ENCODE data around the gene ADGRF3.
A peak's percentile ranks its signal among the peaks of the same experiment; 100 is the strongest.

ADGRF3 gene

GRCh38 chr2:26318950-26319349, 27.6 kb downstream of the ADGRF3 start:
- DNase-seq (ENCODE audit: low read depth): no peak
- no peak overlapping the region for H3K4me3 ChIP-seq (ENCODE audit: control insufficient read depth, low read depth, low read length)
- TF ChIP-seq CTCF (IDR thresholded peaks at IDR 0.05; ENCODE audit: control insufficient read depth, insufficient read depth, low read depth, low read length, missing control alignments): no peak

GRCh38 chr2:26317377-26318105, 29.0 kb downstream of the ADGRF3 start:
- no peak for DNase-seq (ENCODE audit: low read depth)
- no peak overlapping the region for H3K4me3 ChIP-seq (ENCODE audit: control insufficient read depth, low read depth, low read length)
- no peak for TF ChIP-seq CTCF (IDR thresholded peaks at IDR 0.05; ENCODE audit: control insufficient read depth, insufficient read depth, low read depth, low read length, missing control alignments)

GRCh38 chr2:26316845-26317244, 29.7 kb downstream of the ADGRF3 start:
- no peak for DNase-seq (ENCODE audit: low read depth)
- H3K4me3 ChIP-seq (ENCODE audit: control insufficient read depth, low read depth, low read length): no peak overlapping the region
- TF ChIP-seq CTCF (IDR thresholded peaks at IDR 0.05; ENCODE audit: control insufficient read depth, insufficient read depth, low read depth, low read length, missing control alignments): no peak

- no peak overlapping the region for H3K4me3 ChIP-seq (ENCODE audit: control insufficient read depth, low read depth, low read length)
- DNase-seq (ENCODE audit: low read depth): no peak
- peak; percentile 33 for TF ChIP-seq CTCF (IDR thresholded peaks at IDR 0.05; ENCODE audit: control insufficient read depth, insufficient read depth, low read depth, low read length, missing control alignments)
These were observed 30.5 kb downstream of the ADGRF3 start for GRCh38 chr2:26316041-26316440.

- DNase-seq (ENCODE audit: low read depth): no peak
- TF ChIP-seq CTCF (IDR thresholded peaks at IDR 0.05; ENCODE audit: control insufficient read depth, insufficient read depth, low read depth, low read length, missing control alignments): no peak
These were observed 32.3 kb downstream of the ADGRF3 start for GRCh38 chr2:26314243-26314642.

GRCh38 chr2:26313446-26313845, 33.1 kb downstream of the ADGRF3 start:
- no peak overlapping the region for H3K4me3 ChIP-seq (ENCODE audit: control insufficient read depth, low read depth, low read length)
- TF ChIP-seq CTCF (IDR thresholded peaks at IDR 0.05; ENCODE audit: control insufficient read depth, insufficient read depth, low read depth, low read length, missing control alignments): no peak
- DNase-seq (ENCODE audit: low read depth): no peak

More at GRCh38 chr2:26314243-26314642, 32.3 kb downstream of the ADGRF3 start:
- H3K4me3 ChIP-seq (ENCODE audit: control insufficient read depth, low read depth, low read length): no peak overlapping the region
